GM18867 (cell line): Measurements from ENCODE around the gene DHX38.

ENCODE experiments used
- ATAC-seq: cut with Tn5 transposase; IDR thresholded peaks from one replicate; pipeline ENCODE4 v1.9.1; 2021; ENCODE audit warnings: mild to moderate bottlenecking, moderate library complexity; ENCODE audit not compliant: unreplicated experiment

The DHX38 gene

GRCh38 chr16:72120026-72120425 is 26.4 kb downstream of the DHX38 start:
- no peak for ATAC-seq

- no peak for ATAC-seq
These were observed 28.7 kb downstream of the DHX38 start for GRCh38 chr16:72122308-72122707.

GRCh38 chr16:72122916-72123315 is 29.3 kb downstream of the DHX38 start:
- no peak for ATAC-seq

- ATAC-seq = no peak
These were observed 29.8 kb downstream of the DHX38 start for GRCh38 chr16:72123426-72123825.

- ATAC-seq = no peak
These were observed 30.5 kb downstream of the DHX38 start for GRCh38 chr16:72124148-72124547.

- peak; percentile 61 for ATAC-seq
These were observed 31.4 kb downstream of the DHX38 start for GRCh38 chr16:72124761-72125634.

GRCh38 chr16:72125635-72126428 is 32.2 kb downstream of the DHX38 start:
- no peak for ATAC-seq

- no peak for ATAC-seq
These were observed 32.8 kb downstream of the DHX38 start for GRCh38 chr16:72126429-72126765.

- ATAC-seq = no peak
These were observed 35.1 kb downstream of the DHX38 start for GRCh38 chr16:72128701-72129100.

GRCh38 chr16:72129976-72130656 is 36.5 kb downstream of the DHX38 start:
- no peak for ATAC-seq

GRCh38 chr16:72131036-72131435 is 37.4 kb downstream of the DHX38 start:
- ATAC-seq = no peak

- no peak for ATAC-seq
These were observed 39.1 kb downstream of the DHX38 start for GRCh38 chr16:72132726-72133125.

- no peak for ATAC-seq
These were observed 40.9 kb downstream of the DHX38 start for GRCh38 chr16:72134507-72134906.

GRCh38 chr16:72137380-72138063 is 43.9 kb downstream of the DHX38 start:
- ATAC-seq = no peak

- ATAC-seq = no peak
These were observed 44.5 kb downstream of the DHX38 start for GRCh38 chr16:72138064-72138572.

GRCh38 chr16:72139908-72140307 is 46.3 kb downstream of the DHX38 start:
- no peak for ATAC-seq

GRCh38 chr16:72142476-72142875 is 48.8 kb downstream of the DHX38 start:
- ATAC-seq = no peak

GRCh38 chr16:72149676-72150464 is 56.2 kb downstream of the DHX38 start:
- ATAC-seq = no peak

GRCh38 chr16:72159386-72159785 is 65.7 kb downstream of the DHX38 start:
- ATAC-seq = no peak

GRCh38 chr16:72159801-72160200 is 66.2 kb downstream of the DHX38 start:
- no peak for ATAC-seq
